T1000 (cell line): ENCODE data around the gene ELANE.
"Not testable (repeated sequence)": the region's sequence is repeated elsewhere in the genome, so short reads cannot be mapped to it uniquely, and the experiment has no call there.

ENCODE experiments used
- DNase-seq: peaks from one replicate; lab custom pipeline; 2025; ENCODE audit warnings: mixed read lengths; lab: John Stamatoyannopoulos, UW

The ELANE gene

DNA sequence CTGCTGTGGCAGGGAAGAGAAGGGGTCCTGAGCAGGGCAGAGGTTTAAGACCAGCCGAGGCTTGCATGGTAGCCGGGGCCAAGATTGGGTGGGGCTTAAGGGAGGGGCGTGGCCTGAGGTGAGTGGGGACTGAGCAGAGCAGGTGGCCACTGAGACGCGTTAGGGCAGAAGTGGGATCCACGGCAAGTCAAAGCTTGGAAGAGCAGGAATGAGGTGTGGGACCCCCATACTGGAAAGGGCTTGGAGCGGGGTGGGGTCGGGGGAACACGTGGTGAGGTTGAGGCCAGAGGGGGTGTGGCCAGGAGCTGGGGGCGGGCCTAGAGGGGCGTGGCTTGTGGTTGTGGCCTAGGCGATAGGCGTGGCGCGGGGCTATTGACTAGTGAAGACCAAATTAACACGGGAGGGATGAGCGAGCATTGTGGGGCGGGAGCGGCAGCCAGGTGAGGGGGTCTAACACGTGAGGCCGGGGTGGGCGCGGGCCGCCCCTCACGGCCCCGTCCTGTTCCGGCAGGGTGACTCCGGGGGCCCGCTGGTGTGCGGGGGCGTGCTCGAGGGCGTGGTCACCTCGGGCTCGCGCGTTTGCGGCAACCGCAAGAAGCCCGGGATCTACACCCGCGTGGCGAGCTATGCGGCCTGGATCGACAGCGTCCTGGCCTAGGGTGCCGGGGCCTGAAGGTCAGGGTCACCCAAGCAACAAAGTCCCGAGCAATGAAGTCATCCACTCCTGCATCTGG, 10.6 kb downstream of the ELANE start:
- DNase-seq = no peak

DNA sequence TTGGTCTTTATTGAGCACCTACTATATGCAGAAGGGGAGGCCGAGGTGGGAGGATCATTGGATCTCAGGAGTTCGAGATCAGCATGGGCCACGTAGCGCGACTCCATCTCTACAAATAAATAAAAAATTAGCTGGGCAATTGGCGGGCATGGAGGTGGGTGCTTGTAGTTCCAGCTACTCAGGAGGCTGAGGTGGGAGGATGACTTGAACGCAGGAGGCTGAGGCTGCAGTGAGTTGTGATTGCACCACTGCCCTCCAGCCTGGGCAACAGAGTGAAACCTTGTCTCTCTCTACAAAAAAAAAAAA, 11.2 kb downstream of the ELANE start:
- no peak for DNase-seq

DNA sequence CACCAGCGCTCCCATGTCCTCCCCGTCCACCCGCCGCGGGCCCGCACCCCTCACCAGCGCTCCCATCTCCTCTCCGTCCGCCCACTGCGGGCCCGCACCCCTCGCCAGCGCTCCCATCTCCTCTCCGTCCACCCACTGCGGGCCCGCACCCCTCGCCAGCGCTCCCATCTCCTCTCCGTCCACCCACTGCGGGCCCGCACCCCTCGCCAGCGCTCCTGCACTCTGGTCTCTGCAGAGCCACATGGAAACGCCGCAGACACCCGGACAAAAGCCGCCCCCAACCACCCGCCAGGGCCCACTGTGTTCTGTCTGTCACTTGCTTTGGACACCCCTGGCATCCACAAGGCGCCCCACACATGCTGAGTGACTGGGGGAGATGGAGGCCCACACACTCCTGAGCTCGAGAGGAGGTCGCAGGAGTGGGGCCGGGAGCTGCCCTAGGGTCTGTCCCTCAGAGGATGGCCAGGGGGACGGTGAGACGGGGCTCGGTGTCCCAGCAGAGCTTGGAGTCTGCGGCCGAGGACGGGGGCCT, 14.7 kb downstream of the ELANE start:
- no peak for DNase-seq

DNA sequence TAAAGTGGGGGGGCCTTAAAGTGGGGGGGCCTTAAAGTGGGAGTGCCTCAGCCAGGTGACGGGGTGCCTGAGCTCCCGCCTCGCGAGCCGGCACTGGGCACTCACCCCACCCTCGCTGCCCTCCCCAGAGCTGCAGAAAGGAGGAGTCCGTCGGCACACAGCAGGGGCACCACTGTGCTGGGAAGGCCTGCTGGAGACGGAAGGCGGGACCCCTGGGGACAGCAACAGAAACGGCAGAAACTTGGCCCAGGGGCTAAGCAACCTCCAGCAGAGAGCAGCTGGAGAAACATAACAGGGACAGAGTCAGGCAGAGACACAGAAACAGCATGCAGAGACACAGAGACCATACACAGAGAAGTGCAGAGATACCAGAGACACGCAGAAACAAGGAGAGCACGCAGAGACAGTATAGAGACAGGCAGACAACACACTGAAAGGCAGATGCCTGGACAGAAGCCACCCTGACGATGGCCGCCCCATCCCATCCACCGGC, 15.2 kb downstream of the ELANE start:
- DNase-seq = no peak

DNA sequence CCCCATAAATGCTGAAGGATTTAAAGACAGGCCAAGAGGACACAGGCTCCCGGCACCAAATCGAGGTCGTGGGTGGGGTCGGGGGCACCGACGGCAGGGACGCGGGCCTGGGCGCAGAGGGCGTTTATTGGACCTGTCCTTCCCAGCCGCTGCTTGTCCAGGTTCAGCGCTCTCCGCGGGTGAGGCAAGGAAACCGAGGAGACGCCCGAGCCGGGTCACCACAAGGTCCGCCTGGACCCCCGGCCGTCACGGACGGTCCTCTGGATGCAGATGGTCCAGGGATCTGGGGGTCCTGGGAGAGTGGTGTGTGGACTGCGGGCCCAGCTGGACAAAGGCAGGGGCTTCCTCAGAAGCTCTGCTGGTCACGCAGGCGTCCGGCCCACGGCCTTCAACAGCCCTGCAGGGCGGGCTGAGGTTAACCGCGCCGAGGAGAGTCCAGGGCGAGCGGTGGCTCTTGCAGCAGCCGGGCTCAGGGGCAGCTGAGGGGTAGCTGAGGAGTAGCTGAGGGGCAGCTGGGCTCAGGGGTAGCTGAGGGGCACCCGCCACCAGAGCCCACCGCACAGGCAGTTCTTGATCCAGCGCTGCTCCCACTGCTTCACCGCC, 15.9 kb downstream of the ELANE start:
- DNase-seq = no peak

DNA sequence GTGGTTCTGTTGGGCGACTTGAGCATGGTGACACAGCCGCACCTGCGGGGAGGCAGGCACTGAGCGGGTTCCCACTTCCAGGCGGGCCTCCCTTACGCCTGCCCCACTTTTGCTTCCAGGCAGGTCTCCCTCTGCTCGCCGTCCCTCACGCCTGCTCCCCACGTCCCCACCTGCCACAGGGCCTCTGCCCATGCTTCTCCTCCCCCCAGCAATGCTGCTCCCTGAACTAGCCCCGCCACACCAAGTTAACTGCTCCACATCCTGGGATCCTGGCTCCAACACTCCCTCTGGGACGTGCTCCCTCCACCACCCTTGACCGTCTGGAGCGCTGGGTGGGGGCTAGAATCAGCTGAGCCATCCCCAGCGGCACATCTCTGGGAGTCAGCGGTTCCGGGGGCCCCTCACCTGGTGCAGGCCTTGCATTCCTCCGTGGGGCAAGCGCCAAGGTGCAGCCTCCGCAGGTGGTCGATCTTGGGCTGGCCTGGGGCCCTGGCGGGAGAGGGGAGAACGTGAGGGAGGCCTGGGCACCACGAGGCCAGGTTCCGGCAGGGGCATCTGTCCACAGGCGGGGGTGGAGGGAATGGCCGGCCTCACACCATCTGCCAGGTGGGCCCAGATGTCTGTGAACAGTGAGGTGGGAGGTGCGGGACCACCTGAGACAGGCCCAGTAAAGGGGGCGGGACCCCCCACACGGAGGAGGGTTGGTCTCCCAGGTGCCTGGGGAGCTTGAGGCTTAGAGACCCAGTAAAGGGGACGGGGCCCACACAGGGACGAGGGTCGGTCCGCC, 16.5 kb downstream of the ELANE start:
- no peak for DNase-seq

DNA sequence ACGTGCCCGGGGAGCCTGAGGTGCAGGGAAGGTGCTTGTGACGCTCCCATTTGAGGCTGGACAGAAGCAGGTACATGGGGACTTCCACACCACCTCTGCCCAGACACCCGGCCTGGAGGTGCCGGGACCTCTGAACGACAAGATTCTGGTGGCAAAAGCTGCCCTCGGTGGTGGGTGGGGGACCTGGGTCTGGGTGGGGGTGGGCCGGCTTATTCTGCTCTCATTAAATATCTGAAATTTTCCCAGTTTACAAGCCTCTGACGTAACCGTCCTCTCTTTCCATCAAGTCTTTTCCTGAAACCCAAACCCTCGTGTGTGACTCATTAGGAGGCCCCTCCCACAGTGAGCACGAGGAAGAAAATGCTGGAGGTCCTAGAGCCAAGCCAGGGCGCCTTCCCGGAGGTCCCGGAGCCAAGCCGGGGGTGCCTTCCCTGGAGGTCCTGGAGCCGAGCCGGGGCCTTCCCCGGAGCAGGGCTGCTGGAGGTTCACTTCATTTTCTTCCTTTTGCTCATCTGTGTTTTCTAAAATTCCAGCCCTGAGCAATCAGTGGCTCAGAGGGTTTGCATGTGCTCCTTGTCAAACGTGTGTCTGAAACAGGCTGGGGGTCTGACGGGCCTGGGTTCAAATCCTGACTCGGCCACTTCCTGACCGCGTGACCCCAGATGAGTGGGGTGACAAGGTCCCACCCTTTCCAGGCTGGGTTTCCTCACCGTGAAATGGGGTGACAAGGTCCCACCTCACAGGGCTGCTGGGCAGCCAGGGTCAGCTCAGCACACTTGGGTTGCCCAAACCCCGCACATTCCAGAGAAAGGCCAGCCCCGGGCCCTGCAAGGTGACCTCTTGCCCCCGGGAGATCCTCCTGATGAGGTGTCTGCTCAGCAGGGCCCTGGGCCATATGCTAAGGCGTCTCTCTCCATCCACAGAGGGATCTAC, 17.4 kb downstream of the ELANE start:
- peak; percentile 83 for DNase-seq

DNA sequence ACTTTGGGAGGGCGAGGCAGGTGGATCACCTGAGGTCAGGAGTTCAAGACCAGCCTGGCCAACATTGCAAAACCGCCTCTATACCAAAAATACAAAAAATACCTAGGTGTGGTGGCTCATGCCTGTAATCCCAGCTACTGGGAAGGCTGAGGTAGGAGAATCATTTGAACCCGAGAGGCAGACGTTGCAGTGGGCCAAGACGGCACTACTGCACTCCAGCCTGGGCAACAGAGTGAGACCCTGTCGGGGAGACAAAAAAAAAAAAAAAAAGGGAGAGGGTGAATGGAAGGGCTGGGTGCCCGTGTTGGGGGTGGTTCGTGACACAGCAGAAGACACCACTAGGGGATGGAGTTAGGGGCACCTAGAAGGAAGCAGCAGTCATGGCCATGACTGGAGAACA, 18.2 kb downstream of the ELANE start:
- no peak for DNase-seq

DNA sequence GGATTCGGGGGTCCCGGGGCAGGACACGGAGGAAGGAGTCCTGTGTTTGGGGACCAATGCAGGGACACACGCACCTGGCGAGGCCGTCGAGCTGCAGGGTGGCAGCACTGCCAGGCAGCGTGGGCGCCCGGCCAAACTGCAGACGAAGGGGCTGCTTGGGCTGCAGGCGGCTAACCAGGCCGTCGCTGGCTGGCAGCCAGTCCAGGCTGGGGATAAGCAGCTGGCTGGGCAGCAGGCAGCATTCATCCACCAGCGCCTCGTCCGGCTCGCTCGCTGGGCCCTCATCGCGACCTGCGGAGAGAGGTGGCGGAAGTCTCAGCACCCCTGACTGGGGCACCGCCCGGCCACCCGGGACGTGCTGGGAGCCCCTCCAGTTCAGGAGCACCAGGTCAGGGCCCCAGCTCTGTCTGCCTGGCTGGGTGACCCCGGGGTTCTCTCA, 18.9 kb downstream of the ELANE start:
- DNase-seq = no peak

DNA sequence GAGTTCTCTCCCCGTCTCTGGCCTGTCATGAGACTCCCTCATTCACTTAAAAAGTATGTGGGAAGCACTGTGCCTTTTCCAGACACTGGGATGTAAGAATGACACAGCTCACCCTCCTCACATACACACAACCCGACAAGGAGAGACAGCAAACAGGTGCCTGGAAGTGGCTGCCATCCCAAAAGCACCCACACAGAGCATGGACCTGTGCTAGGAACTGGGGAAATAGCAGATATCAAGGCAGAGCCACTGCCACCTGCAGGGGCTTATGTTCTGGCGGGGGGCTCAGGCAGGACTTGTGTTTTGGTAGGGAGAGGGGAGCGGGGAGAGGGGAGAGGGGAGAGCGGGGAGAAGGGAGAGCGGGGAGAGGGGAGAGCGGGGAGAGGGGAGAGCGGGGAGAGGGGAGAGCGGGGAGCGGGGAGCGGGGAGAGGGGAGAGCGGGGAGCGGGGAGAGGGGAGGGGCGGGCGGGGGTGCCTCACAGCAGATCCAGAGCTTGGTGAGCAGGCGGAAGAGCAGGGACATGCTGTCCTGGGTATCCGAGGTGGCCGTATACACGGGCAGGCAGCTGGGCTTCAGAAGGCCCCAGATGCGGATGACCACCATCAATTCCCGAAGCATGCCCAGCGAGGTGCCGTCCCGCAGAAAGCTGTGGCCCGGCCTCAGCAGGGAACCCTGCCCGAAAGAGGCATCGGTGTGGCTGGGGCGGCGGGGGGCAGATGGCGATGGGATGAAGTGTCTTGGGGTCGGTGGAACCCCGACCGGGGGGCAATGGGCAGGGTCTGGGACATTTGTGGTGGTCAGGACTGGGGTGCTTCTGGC, 19.6 kb downstream of the ELANE start:
- peak; percentile 30 for DNase-seq

DNA sequence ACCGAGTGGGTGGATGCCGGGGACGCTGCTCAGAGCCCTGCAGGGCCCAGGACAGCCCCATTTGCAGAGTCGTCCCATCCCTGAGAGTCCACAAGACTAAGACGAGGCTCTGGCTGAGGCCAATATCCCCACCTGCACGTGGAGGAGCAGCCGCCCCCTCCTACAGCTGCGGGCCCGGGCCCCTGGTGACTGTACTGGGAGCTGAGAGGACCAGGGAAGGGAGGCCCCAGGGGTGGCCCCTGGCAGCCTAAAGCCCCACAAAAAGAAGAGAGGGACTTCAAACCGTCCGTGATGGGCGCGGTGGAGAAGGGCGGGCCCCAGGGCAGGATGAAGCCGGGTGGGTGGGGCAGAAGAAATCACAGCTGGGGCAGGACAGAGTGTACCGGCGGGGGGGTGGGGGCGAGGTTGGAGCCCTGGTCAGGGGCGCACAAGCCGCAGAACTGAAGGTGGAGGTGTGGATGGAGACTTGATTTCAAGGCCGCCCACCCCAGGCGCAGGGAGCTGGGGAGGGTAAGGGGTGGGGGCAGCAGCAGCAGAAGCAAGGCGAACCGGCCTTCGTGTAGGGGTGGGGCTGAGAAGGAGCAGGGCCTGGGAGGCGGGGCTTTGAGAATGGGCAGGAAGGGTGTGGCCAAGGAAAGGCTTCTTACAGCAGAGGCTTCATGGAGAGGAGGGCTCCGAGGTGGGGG, 20.3 kb downstream of the ELANE start:
- peak; percentile 89 for DNase-seq

DNA sequence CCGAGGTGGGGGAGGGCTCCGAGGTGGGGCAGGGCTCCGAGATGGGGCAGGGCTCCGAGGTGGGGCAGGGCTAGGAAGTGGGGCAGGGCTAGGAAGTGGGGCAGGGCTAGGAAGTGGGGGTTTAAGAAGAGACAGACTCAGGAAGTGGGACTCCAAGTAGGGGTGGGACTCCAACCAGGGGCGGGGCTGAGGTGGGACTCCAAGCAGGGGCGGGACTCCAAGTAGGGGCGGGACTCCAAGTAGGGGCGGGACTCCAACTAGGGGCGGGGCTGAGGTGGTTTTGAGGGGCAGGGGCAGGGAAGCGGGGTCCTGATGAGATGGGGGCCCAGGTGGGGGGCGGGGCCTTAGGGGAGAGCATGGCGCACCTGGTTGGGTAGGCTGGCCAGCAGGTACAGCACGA, 21.0 kb downstream of the ELANE start:
- DNase-seq = peak; percentile 86

DNA sequence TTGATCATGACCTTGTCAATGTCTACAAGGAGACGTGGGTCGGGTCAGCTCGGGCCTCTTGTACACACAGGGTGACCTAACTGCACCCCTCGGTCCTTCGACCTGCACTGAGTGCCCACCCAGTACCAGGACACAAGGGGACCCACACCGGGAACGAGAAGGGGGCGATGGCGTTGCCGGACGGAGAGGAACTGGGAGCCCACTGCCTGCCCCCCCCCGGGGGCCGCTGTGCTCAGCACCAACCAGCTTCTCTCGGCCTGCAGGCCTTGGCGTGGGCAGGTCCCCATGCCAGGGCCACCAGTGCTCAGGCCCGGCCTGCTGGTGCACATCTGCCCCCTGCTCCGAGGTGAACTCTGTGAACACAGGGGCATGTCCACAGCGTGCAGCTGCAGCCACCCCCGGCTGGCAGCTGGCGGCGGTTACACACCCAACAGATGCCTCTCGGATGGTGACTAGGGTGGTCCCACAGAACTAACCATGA, 21.5 kb downstream of the ELANE start:
- DNase-seq = no peak

DNA sequence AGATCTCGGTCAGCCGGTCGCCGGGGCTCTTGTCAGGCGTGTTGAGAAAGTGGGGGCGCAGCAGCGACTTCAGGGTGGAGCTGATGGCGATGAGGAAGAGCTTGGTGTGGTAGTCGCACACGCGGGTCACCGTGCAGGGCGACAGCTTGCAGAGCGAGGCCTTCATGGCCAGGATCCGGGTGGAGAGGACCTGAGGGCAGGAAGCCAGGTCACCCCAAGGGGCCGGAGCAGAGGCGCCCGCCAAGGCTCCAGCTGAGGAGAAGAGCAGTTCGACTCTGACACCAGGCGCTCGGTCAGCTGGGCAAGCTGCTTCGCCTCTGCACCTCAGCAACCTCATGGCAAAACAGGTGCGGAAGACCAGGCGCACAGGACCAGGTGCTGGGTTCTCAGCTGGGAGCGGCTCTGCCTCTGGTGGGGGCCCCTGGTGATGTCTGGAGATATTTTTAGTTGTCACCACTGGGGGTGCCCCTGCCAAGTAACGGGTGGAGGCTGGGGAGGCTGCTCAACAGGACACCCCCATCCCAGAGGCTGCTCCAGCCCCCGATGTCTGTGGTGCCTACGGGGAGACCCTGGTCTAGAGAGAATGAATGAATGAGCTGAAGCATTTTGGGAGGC, 23.3 kb downstream of the ELANE start:
- no peak for DNase-seq

DNA sequence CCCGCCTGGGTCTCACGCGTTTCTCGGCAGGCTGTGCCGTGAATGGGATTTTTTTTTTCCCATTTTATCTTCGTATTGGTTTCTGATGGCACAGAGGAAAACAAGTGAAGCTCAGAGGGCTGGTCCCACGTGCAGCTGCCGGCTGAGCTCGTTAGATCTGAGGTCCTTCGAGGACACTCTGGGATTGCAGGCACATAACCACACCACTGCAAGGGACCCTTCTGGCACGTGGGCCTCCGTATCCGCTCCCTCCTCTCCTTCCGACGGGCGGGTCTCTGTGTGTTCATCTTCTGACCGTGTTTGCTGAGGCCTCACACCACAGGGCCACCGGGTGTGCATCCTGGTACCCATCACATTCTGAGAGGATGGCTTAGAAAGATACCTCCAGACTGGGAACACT, 24.0 kb downstream of the ELANE start:
- no peak for DNase-seq

DNA sequence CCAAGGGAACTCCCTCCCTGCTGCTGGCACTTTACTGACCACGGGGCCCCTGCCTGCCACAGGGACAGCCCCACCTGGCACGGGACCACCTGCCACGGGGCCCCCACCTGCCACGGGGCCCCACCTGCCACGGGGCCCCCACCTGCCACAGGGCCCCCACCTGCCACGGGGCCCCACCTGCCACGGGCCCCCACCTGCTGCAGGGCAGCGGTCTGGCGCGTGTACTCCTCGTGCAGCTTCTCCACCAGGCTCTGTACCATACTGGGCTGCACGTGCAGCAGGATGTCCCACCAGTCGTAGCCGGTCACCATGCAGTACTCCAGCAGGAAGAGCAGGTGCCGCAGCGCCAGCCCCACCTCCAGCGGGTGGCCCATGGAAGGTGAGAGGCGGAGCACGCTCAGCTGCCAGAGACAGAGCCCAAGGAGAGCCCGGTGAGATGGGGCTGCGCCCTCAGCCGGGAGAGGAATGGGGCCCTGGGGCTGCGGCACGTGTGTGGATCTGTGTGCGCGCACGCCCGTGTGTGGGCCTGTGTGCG, 24.7 kb downstream of the ELANE start:
- DNase-seq = no peak

DNA sequence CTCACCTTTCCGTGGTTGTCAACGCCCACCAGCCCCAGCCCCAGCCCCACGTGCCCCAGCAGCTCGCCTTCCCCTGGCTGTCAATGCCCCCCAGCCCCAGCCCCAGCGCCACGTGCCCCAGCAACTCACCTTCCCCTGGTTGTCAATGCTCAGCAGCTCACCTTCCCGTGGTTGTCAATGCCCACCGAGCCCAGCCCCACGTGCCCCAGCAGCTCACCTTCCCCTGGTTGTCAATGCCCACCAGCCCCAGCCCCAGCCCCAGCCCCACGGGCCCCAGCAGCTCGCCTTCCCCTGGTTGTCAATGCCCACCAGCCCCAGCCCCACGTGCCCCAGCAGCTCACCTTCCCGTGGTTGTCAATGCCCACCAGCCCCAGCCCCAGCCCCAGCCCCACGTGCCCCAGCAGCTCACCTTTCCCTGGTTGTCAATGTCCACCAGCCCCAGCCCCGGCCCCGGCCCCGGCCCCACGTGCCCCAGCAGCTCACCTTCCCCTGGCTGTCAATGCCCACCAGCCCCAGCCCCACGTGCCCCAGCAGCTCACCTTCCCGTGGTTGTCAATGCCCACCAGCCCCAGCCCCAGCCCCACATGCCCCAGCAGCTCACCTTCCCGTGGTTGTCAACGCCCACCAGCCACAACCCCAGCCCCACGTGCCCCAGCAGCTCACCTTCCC, 26.0 kb downstream of the ELANE start:
- not testable (repeated sequence) for DNase-seq

DNA sequence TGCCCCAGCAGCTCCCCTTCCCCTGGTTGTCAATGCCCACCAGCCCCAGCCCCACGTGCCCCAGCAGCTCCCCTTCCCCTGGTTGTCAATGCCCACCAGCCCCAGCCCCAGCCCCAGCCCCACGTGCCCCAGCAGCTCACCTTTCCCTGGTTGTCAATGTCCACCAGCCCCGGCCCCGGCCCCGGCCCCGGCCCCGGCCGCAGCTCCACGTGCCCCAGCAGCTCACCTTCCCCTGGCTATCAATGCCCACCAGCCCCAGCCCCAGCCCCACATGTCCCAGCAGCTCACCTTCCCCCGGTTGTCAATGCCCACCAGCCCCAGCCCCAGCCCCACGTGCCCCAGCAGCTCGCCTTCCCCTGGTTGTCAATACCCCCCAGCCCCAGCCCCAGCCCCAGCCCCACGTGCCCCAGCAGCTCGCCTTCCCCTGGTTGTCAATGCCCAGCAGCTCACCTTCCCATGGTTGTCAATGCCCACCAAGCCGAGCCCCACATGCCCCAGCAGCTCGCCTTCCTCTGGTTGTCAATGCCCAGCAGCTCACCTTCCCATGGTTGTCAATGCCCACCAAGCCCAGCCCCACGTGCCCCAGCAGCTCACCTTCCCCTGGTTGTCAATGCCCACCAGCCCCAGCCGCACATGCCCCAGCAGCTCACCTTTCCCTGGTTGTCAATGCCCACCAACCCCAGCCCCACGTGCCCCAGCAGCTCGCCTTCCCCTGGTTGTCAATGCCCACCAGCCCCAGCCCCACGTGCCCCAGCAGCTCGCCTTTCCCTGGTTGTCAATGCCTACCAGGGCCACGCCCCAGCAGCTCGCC, 26.9 kb downstream of the ELANE start:
- DNase-seq = not testable (repeated sequence)
